Uterus (tissue), 4 donors: ENCODE results near the gene EYA4. TPM values are rescaled to one million over a fixed set of nuclear protein-coding genes. Genes with fewer than 3 reads are reported as not detected.

Experiments used
- DNase-seq, 2 donors: peaks; one replicate each; pipeline ENCODE4 v3.0.0-alpha.2; 2019 to 2020
- H3K27ac ChIP-seq, 2 donors: fragments of 200-600 bp; sonication (generic); 1 replicate in 1 of 2; 2 replicates in 1 of 2; pipeline ENCODE4 v1.5.1; 2016 to 2018
- H3K27me3 ChIP-seq, 2 donors: fragments of 200-600 bp; sonication (generic); one replicate each; pipeline ENCODE4 v1.5.1; 2018 to 2019; ENCODE audit warnings: control low read depth in 1 of 2
- H3K36me3 ChIP-seq, 2 donors: fragments of 200-600 bp; sonication (generic); one replicate each; pipeline ENCODE4 v1.5.1; 2019; ENCODE audit warnings: control low read depth in 1 of 2
- H3K4me1 ChIP-seq, 2 donors: fragments of 200-600 bp; sonication (generic); one replicate each; pipeline ENCODE4 v1.5.1; 2018 to 2019; ENCODE audit warnings: control low read depth in 1 of 2
- H3K4me3 ChIP-seq, 2 donors: fragments of 200-600 bp; sonication (generic); 1 replicate in 1 of 2; 2 replicates in 1 of 2; pipeline ENCODE4 v1.5.1; 2018 to 2019; ENCODE audit warnings: mild to moderate bottlenecking in 1 of 2
- H3K9me3 ChIP-seq, 2 donors: fragments of 200-600 bp; sonication (generic); one replicate each; pipeline ENCODE4 v1.5.1; 2019; ENCODE audit warnings: control low read depth in 1 of 2
- CTCF ChIP-seq, 4 experiments: fragments of 200-600 bp in 2 of 4; fragments of 450-650 bp in 2 of 4; sonication (generic) in 2 of 4; IDR thresholded peaks; one replicate each; pipeline ENCODE4 v1.5.1; 2016 to 2019; ENCODE audit warnings: antibody characterized with exemption in 4 of 4, mild to moderate bottlenecking in 2 of 4, moderate library complexity in 1 of 4
- POLR2A ChIP-seq, 2 donors: fragments of 450-650 bp; IDR thresholded peaks; one replicate each; pipeline ENCODE4 v1.6.1; 2016; ENCODE audit warnings: antibody characterized with exemption in 2 of 2, mild to moderate bottlenecking in 1 of 2, moderate library complexity in 1 of 2
- intact Hi-C: fragments of 100-400 bp; cut with DNase I; formaldehyde crosslinking; loops from one replicate; pipeline ENCODE4 v1.15.1; 2023; ENCODE audit warnings: low total_unique reads
- total RNA-seq, 4 donors: library from RNA; depleted of rRNA in 3 of 4; stranded (reverse); fragments of >200 nt in 3 of 4; gene quantifications; one replicate each; pipeline versions ENCODE4 v1.1.0 to v1.2.4, GENCODE V29; 2014 to 2023
- donor health status: DM: yes; HTN: yes; CAD: no.

Gene EYA4
- total RNA-seq, 4 donors from 2014 or later, result 2.0 to 8.8 (median 8.4) TPM; not detected in 1

GRCh38 chr6:133352046-133352445, 110.9 kb downstream of the EYA4 start:
- no peak for DNase-seq
- no peak overlapping the region for H3K27ac ChIP-seq
- H3K4me1 ChIP-seq, result no peaks in the 10 kb centered on the region
- intact Hi-C loops, result no loop called here
- TF ChIP-seq CTCF (IDR thresholded peaks at IDR 0.05) (no peak), POLR2A (IDR thresholded peaks at IDR 0.05) (no peak)
- no peaks in the 10 kb centered on the region for H3K36me3 ChIP-seq
- H3K27me3 ChIP-seq, result no peaks in the 10 kb centered on the region
- H3K9me3 ChIP-seq, result no peaks in the 10 kb centered on the region
- H3K4me3 ChIP-seq, result no peak overlapping the region

GRCh38 chr6:133353061-133353460, 111.9 kb downstream of the EYA4 start:
- Histone ChIP-seq H3K4me3 (no peak overlapping the region), H3K27me3 (no peaks in the 10 kb centered on the region), H3K4me1 (no peaks in the 10 kb centered on the region), H3K27ac (no peak overlapping the region), H3K9me3 (no peaks in the 10 kb centered on the region), H3K36me3 (no peaks in the 10 kb centered on the region)
- no peak for DNase-seq
- intact Hi-C loops, result no loop called here
- TF ChIP-seq POLR2A (IDR thresholded peaks at IDR 0.05) (no peak), CTCF (IDR thresholded peaks at IDR 0.05) (no peak)

- no peak overlapping the region for H3K27ac ChIP-seq
- H3K4me1 ChIP-seq, result no peaks in the 10 kb centered on the region
- H3K4me3 ChIP-seq, result no peak overlapping the region
- TF ChIP-seq CTCF (IDR thresholded peaks at IDR 0.05), result no peak
- no peak for TF ChIP-seq POLR2A (IDR thresholded peaks at IDR 0.05)
- intact Hi-C loops, result no loop called here
- H3K9me3 ChIP-seq, result no peaks in the 10 kb centered on the region
- no peaks in the 10 kb centered on the region for H3K36me3 ChIP-seq
- H3K27me3 ChIP-seq, result no peaks in the 10 kb centered on the region
- DNase-seq, result no peak
These were observed 114.8 kb downstream of the EYA4 start for GRCh38 chr6:133355922-133356321.

- DNase-seq, result no peak
- intact Hi-C loops, result no loop called here
- TF ChIP-seq POLR2A (IDR thresholded peaks at IDR 0.05) (no peak), CTCF (IDR thresholded peaks at IDR 0.05) (no peak)
These were observed 117.5 kb downstream of the EYA4 start for GRCh38 chr6:133358574-133359150.

GRCh38 chr6:133359256-133359655, 118.1 kb downstream of the EYA4 start:
- no peak for DNase-seq
- intact Hi-C loops, result no loop called here
- H3K4me3 ChIP-seq, result no peak overlapping the region

More at GRCh38 chr6:133358574-133359150, 117.5 kb downstream of the EYA4 start:
- Histone ChIP-seq H3K36me3 (no peaks in the 10 kb centered on the region), H3K4me3 (no peak overlapping the region), H3K27me3 (no peaks in the 10 kb centered on the region), H3K27ac (no peak overlapping the region), H3K9me3 (no peaks in the 10 kb centered on the region), H3K4me1 (no peaks in the 10 kb centered on the region)

More at GRCh38 chr6:133359256-133359655, 118.1 kb downstream of the EYA4 start:
- Histone ChIP-seq H3K36me3 (no peaks in the 10 kb centered on the region), H3K27me3 (no peaks in the 10 kb centered on the region), H3K27ac (no peak overlapping the region), H3K4me1 (no peaks in the 10 kb centered on the region), H3K9me3 (no peaks in the 10 kb centered on the region)
- TF ChIP-seq CTCF (IDR thresholded peaks at IDR 0.05) (no peak), POLR2A (IDR thresholded peaks at IDR 0.05) (no peak)
